Effector memory CD4-positive, alpha-beta T cell (primary cell): Measurements from ENCODE around the gene QRICH2.

Source experiments
- DNase-seq, 3 donors: peaks; one replicate each; pipeline ENCODE4 v3.0.0-alpha.2; 2020
- H3K27ac ChIP-seq: 2 replicates; pipeline ENCODE4 v1.7.0; 2013; ENCODE audit warnings: mild to moderate bottlenecking, low read length, moderate library complexity; ENCODE audit not compliant: insufficient read depth, poor library complexity, severe bottlenecking
- H3K27me3 ChIP-seq: replicated peaks from 2 replicates; pipeline ENCODE4 v1.7.0; 2013; ENCODE audit warnings: mild to moderate bottlenecking, low read length; ENCODE audit not compliant: insufficient read depth, control insufficient read depth, poor library complexity, severe bottlenecking
- H3K36me3 ChIP-seq: 2 replicates; pipeline ENCODE4 v1.7.0; 2013; ENCODE audit warnings: mild to moderate bottlenecking, low read length, moderate library complexity; ENCODE audit not compliant: control insufficient read depth, insufficient read depth
- H3K4me1 ChIP-seq: 2 replicates; pipeline ENCODE4 v1.7.0; 2013; ENCODE audit warnings: low read length, mild to moderate bottlenecking; ENCODE audit not compliant: control insufficient read depth, insufficient read depth, poor library complexity, severe bottlenecking
- H3K4me3 ChIP-seq: 2 replicates; pipeline ENCODE4 v1.7.0; 2013; ENCODE audit warnings: low read length, low read depth, mild to moderate bottlenecking; ENCODE audit not compliant: insufficient read depth, poor library complexity, severe bottlenecking
- H3K9me3 ChIP-seq: 2 replicates; pipeline ENCODE4 v1.7.0; 2013; ENCODE audit warnings: mild to moderate bottlenecking, low read length, moderate library complexity; ENCODE audit not compliant: control insufficient read depth
- total RNA-seq, 3 donors: gene quantifications; one replicate each; lab custom pipeline; 2026; lab: John Stamatoyannopoulos, UW

The QRICH2 gene, protein sequence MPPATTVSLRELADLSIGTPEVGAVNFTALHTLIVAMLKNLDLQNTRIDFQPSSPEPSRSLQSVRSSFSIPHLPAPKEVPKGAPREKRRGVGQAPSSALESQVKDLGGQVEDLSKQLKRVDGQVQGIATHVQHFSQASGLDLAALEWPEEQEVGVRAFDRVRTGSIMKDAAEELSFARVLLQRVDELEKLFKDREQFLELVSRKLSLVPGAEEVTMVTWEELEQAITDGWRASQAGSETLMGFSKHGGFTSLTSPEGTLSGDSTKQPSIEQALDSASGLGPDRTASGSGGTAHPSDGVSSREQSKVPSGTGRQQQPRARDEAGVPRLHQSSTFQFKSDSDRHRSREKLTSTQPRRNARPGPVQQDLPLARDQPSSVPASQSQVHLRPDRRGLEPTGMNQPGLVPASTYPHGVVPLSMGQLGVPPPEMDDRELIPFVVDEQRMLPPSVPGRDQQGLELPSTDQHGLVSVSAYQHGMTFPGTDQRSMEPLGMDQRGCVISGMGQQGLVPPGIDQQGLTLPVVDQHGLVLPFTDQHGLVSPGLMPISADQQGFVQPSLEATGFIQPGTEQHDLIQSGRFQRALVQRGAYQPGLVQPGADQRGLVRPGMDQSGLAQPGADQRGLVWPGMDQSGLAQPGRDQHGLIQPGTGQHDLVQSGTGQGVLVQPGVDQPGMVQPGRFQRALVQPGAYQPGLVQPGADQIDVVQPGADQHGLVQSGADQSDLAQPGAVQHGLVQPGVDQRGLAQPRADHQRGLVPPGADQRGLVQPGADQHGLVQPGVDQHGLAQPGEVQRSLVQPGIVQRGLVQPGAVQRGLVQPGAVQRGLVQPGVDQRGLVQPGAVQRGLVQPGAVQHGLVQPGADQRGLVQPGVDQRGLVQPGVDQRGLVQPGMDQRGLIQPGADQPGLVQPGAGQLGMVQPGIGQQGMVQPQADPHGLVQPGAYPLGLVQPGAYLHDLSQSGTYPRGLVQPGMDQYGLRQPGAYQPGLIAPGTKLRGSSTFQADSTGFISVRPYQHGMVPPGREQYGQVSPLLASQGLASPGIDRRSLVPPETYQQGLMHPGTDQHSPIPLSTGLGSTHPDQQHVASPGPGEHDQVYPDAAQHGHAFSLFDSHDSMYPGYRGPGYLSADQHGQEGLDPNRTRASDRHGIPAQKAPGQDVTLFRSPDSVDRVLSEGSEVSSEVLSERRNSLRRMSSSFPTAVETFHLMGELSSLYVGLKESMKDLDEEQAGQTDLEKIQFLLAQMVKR (N-terminal part only)
- 3.6 to 5.6 (median 4.4) reads per million in 3 donors for total RNA-seq

DNA sequence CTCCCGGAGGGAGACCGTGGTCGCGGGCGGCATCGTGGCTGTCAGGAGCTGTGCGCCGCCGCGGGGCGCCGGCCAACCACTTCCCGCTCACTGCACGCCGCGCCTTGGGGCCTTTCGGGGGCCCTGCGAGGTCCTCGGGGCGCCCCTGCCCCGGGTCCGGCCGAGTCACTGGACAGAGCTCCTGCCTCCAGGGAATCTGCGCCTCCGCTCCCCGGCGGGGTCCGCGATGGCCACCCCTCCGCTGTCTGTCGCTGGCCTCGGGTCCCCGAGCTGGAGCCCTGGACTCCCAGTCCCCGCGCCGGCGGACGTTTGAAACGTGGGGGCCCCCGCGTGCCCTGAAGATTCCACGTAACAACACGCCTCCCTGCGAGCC, at the start of gene QRICH2:
QRICH2 (minus strand) TSS at position 311 of the 373 bp plus-strand sequence; CDS start at position 33, 278 bp downstream.
- Histone ChIP-seq H3K4me1 (no peaks in the 10 kb centered on the region), H3K36me3 (peaks cover 23% of the 10 kb centered on the region), H3K9me3 (no peaks in the 10 kb centered on the region), H3K4me3 (no peak within 1 kb of the TSS), H3K27ac (no peak within 1 kb of the TSS), H3K27me3 (no peaks in the 10 kb centered on the region)
- no peak for DNase-seq

DNA sequence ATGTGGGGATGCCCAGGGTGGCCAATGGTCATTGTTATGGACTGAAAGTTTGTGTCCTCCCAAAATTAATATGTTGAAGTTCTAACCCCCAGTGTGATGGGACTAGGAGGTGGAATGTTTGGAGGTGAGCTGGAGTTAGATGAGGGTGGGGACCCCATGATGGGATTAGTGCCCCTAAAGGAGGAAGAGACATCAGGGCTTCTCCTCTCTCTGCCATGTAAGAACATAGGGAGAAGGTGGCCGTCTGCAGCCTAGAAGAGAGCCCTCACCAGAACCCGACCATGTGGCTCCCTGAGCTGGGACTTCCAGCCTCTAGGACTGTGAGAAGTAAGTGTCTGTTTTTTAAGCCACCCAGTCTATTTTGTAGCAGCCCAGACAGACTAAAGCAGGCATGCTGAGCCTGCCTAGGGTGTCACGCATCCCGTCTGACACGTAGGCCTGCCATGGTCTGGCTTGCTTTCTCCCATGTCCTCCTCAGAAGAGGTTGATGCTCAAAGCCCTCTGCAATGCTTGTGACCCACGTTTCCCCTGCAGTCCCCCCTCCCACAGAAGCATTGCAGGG, 49.6 kb upstream of the QRICH2 start:
- DNase-seq: no peak
- Histone ChIP-seq H3K4me1 (no peaks in the 10 kb centered on the region), H3K36me3 (no peaks in the 10 kb centered on the region)

DNA sequence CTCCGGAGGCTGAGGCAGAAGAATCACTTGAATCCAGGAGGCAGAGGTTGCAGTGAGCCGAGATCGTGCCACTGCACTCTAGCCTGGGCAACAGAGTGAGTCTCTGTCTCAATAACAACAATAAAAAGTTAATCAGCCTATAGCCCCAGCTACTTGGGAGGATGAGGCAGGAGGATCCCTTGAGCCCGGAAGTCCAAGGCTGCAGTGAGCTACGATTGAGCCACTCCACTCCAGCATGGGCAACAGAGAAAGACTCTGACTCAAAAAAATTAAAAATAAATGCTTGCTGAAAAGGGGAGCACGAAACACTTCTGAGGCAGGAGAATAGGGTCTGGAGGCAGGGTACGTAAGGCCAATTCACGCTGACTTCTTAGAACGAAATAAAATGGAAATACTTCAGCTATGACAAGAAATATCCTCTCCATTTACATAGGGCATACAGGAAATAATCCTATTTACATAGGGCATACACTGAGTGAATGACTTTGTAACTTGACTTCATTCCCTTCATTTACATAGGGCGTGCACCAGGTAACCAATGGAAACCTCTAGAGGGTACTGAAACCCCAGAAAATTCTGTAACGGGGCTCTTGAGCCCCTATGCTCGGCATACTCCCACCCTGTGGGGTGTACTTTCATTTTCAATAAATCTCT, 48.9 kb upstream of the QRICH2 start:
- Histone ChIP-seq H3K36me3 (no peaks in the 10 kb centered on the region), H3K27me3 (no peaks in the 10 kb centered on the region), H3K4me1 (no peaks in the 10 kb centered on the region), H3K27ac (no peak overlapping the region), H3K4me3 (no peak overlapping the region), H3K9me3 (no peaks in the 10 kb centered on the region)
- no peak for DNase-seq

More for the DNA sequence above, 49.6 kb upstream of the QRICH2 start:
- H3K9me3 ChIP-seq: no peaks in the 10 kb centered on the region
- H3K27ac ChIP-seq: no peak overlapping the region
- no peaks in the 10 kb centered on the region for H3K27me3 ChIP-seq
- no peak overlapping the region for H3K4me3 ChIP-seq

DNA sequence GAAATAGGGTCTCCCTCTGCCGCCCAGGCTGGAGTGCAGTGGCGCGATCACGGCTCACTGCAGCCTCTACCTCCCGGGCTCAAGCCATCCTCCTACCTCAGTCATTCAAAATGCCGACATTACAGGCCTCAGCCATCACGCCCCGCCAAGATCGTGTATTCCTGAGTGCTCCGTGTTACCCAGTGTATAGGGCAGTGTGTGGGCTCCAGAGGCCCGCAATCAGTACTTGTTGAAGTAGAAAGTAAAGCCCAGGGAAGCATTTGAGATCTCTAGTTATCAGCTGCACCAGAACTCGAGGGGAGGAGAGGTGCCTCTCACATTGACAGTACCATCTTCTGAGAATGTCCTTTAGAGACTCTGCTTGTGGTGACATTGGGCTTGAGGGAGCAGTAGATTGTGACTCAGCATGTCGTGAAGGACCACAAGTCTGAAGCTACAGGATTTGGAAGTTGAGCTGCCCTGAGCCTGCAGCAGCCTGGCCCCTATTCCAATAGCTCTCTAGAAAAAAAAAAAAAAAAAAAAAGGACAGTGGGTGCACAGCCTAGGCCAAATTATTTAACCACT, 46.8 kb upstream of the QRICH2 start:
- DNase-seq: no peak
- no peaks in the 10 kb centered on the region for H3K36me3 ChIP-seq
- no peaks in the 10 kb centered on the region for H3K4me1 ChIP-seq
- no peaks in the 10 kb centered on the region for H3K27me3 ChIP-seq
- H3K27ac ChIP-seq: no peak overlapping the region
- H3K4me3 ChIP-seq: no peak overlapping the region
- no peaks in the 10 kb centered on the region for H3K9me3 ChIP-seq

DNA sequence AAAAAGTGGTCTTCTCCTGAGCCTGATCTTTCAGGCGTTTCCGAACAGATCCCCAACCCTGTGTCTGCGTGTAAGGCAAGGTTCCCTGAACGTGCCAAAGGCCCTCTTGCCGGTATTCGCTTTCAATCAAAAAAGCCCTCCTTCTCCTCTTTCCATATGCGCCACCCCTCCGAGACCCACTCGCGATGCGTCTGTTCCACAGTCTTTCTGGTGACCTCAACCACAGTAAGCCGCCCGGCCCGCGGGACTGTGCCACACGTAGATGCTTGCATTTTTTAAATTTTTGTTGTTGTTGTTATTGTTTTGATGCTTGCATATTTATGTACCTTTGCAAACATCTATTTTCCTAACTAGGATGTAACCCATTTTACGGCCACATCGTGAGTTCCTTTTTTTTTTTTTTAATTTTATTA, 46.2 kb upstream of the QRICH2 start:
- Histone ChIP-seq H3K9me3 (no peaks in the 10 kb centered on the region), H3K4me1 (no peaks in the 10 kb centered on the region), H3K4me3 (peak overlapping the region; percentile 88), H3K27ac (peak overlapping the region; percentile 76), H3K36me3 (no peaks in the 10 kb centered on the region), H3K27me3 (no peaks in the 10 kb centered on the region)
- no peak for DNase-seq

DNA sequence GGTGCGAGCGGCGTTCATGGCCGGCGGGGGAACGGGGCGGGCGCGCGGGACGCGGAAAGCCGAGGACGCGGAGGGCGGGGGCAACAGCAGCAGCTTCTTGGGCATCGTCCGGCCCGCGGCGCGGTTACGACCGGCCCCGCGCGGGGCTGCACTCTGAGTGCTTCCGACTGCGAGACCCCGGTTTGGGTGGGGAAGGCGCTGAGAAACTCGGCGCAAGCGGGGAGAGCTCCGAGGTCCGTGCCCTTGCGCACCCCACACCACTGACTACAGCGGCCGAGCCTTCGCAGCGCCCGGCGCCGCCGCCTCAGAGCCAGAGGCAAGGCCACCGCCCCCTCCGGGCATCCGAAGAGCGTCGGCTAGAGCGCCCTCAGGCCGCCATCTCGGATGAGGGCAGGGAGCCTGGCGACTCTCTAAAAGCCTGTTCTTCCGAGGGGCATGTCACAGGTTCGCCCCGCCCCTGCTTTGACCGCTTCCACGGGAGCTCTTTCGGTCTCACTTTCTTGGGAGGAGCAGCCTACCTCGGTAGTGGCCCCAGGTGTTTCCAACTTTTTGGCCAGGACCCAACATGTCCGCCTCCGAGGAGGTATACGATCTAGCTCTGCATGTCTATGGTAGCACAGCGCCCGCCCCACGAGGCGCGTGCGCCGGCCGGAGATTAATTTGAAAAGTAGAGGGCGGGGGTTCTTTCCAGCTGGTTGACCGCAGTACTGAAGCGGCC, 45.7 kb upstream of the QRICH2 start, which contains the start of gene PRPSAP1:
PRPSAP1 (minus strand) TSS at position 318 of the 718 bp plus-strand sequence; CDS start at position 105, 213 bp downstream.
- peak within 1 kb of the TSS; percentile 88 for H3K4me3 ChIP-seq
- H3K9me3 ChIP-seq: no peaks in the 10 kb centered on the region
- H3K27me3 ChIP-seq: no peaks in the 10 kb centered on the region
- H3K36me3 ChIP-seq: no peaks in the 10 kb centered on the region
- no peaks in the 10 kb centered on the region for H3K4me1 ChIP-seq
- peak within 1 kb of the TSS; percentile 76 for H3K27ac ChIP-seq
- peak; percentile 45 to 69 (median 62) for DNase-seq

DNA sequence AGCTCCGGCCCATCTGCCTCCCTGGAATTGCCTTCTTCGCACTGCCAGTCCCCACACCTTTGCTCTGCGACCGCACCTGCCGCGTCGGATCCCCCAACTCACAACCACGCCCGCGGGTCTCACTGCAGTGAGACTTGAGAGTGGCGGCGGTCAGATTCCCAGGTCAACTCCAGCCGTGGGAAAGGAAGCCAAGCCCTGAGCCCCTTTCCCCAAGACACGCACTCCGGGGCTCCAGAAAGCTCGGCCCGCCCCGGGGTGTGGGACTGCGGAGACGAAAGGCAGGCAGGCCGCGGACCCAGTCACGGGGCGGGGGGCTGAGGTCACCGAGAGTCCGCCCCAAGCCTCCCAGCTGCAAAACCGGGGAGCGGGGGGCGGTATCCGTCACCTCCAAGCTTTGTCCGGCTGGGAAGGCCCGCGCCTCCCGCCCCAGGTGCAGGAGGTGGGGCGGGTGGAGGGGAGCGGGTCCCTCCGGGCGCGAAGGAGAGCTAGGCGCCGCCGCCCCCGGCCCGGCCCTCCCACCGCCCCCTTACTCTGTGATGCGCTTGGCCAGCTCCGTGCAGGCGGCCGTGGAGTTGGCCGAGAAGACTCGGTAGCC, 45.0 kb upstream of the QRICH2 start:
- peak in 1 of 3 donors; percentile 2 for DNase-seq
- H3K9me3 ChIP-seq: no peaks in the 10 kb centered on the region

DNA sequence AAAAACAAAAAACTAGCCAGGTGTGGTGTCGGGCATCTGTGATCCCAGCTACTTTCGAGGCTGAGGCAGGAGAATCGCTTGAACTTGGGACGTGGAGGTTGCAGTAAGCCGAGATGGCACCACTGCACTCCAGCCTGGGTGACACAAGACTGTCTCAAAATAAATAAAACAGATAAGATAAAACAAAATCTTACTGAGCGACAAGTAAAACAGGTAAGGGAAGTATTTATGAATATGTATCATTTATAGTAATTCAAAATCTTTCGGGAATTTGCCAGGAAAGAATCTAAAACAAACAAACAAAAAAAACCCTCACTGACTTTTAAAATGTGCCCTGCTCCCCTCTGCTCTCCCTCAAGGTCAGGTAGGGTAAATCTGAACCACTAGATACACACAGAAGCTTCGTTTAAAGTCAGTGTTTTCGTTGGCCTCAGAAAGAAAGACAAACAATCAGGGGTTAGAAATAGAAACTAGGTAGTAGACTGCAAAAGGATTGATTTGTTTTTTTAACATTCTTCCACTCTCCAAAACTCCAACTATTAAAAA, 43.5 kb upstream of the QRICH2 start:
- Histone ChIP-seq H3K9me3 (no peaks in the 10 kb centered on the region), H3K4me3 (no peak overlapping the region), H3K36me3 (peaks cover 4% of the 10 kb centered on the region), H3K4me1 (no peaks in the 10 kb centered on the region), H3K27ac (no peak overlapping the region), H3K27me3 (no peaks in the 10 kb centered on the region)
- DNase-seq: no peak

More for the DNA sequence above, 45.0 kb upstream of the QRICH2 start:
- Histone ChIP-seq H3K27me3 (no peaks in the 10 kb centered on the region), H3K4me3 (peak overlapping the region; percentile 88), H3K27ac (peak overlapping the region; percentile 76), H3K36me3 (no peaks in the 10 kb centered on the region), H3K4me1 (no peaks in the 10 kb centered on the region)
